CD14-positive monocyte (primary cell): ENCODE data around the gene MEP1A. TPM values are rescaled to one million over a fixed set of nuclear protein-coding genes. Genes with fewer than 3 reads are reported as not detected.

Experiments
- DNase-seq, 3 donors: peaks; one replicate each; pipeline ENCODE4 v3.0.0-alpha.2; 2011 to 2022
- H2AFZ ChIP-seq: 2 replicates; pipeline ENCODE4 v1.6.0; 2012; ENCODE audit warnings: mild to moderate bottlenecking, low read depth, low read length, inconsistent platforms; ENCODE audit not compliant: insufficient read depth, poor library complexity, severe bottlenecking
- H3K27ac ChIP-seq, 2 donors: 1 replicate in 1 of 2; 2 replicates in 1 of 2; pipeline ENCODE4 v1.5.1; 2012 to 2013; ENCODE audit warnings: low read length in 2 of 2, control low read depth in 1 of 2, inconsistent platforms in 1 of 2, low read depth in 1 of 2, mild to moderate bottlenecking in 1 of 2
- H3K27me3 ChIP-seq, 2 donors: one replicate each; pipeline versions ENCODE4 v1.6.0 to v1.6.1; 2011 to 2013; ENCODE audit warnings: low read length in 2 of 2; ENCODE audit not compliant: control insufficient read depth in 2 of 2, insufficient read depth in 2 of 2
- H3K36me3 ChIP-seq, 2 donors: replicated peaks in 1 of 2; 1 replicate in 1 of 2; 2 replicates in 1 of 2; pipeline versions ENCODE4 v1.5.1 to v1.6.1; 2012 to 2013; ENCODE audit warnings: low read length in 2 of 2, control low read depth in 1 of 2, inconsistent platforms in 1 of 2, mild to moderate bottlenecking in 1 of 2; ENCODE audit not compliant: insufficient read depth in 2 of 2, control insufficient read depth in 1 of 2
- H3K4me1 ChIP-seq, 2 donors: 1 replicate in 1 of 2; 2 replicates in 1 of 2; pipeline versions ENCODE4 v1.5.1 to v1.6.1; 2012 to 2013; ENCODE audit warnings: low read length in 2 of 2, control low read depth in 1 of 2, inconsistent platforms in 1 of 2, mild to moderate bottlenecking in 1 of 2, moderate library complexity in 1 of 2; ENCODE audit not compliant: insufficient read depth in 2 of 2, control insufficient read depth in 1 of 2
- H3K4me2 ChIP-seq: replicated peaks from 2 replicates; pipeline ENCODE3; 2012; ENCODE audit warnings: low read length, moderate library complexity, mild to moderate bottlenecking; ENCODE audit not compliant: poor library complexity, severe bottlenecking; ENCODE audit errors: extremely low read depth
- H3K4me3 ChIP-seq, 3 experiments: fragments of 200-600 bp in 1 of 3; sonication (generic) in 1 of 3; replicated peaks in 1 of 3; 1 replicate in 2 of 3; 2 replicates in 1 of 3; pipeline ENCODE4 v1.5.1; 2011 to 2013; ENCODE audit warnings: low read length in 3 of 3, mild to moderate bottlenecking in 3 of 3, control low read depth in 2 of 3, low read depth in 2 of 3, inconsistent platforms in 1 of 3, moderate library complexity in 1 of 3
- H3K79me2 ChIP-seq: 2 replicates; pipeline ENCODE4 v1.6.0; 2012; ENCODE audit warnings: mild to moderate bottlenecking, control low read depth, inconsistent platforms, low read length, moderate library complexity; ENCODE audit not compliant: insufficient read depth
- H3K9ac ChIP-seq: 2 replicates; pipeline ENCODE4 v1.6.0; 2017; ENCODE audit warnings: low read length, mild to moderate bottlenecking; ENCODE audit not compliant: insufficient read depth, poor library complexity, severe bottlenecking
- H3K9me3 ChIP-seq, 2 donors: replicated peaks in 1 of 2; 1 replicate in 1 of 2; 2 replicates in 1 of 2; pipeline versions ENCODE4 v1.5.1 to v1.6.1; 2012 to 2013; ENCODE audit warnings: low read length in 2 of 2, control low read depth in 1 of 2; ENCODE audit not compliant: control insufficient read depth in 1 of 2, insufficient read depth in 1 of 2
- H4K20me1 ChIP-seq: 2 replicates; pipeline ENCODE4 v1.6.0; 2012; ENCODE audit warnings: mild to moderate bottlenecking, low read length, control low read depth, moderate library complexity; ENCODE audit not compliant: insufficient read depth
- H3K27ac Mint-ChIP-seq, 7 donors: one replicate each; pipeline ENCODE4 v1.8.0; 2020; ENCODE audit warnings: mild to moderate bottlenecking in 7 of 7, mixed read lengths in 7 of 7, moderate library complexity in 6 of 7, inconsistent platforms in 2 of 7
- H3K27me3 Mint-ChIP-seq, 3 donors: one replicate each; pipeline ENCODE4 v1.8.0; 2021 to 2022; ENCODE audit warnings: low read depth in 3 of 3, mild to moderate bottlenecking in 3 of 3, mixed read lengths in 3 of 3, moderate library complexity in 3 of 3, inconsistent platforms in 1 of 3
- H3K36me3 Mint-ChIP-seq, 2 donors: one replicate each; pipeline ENCODE4 v1.8.0; 2020; ENCODE audit warnings: mixed read lengths in 2 of 2, inconsistent platforms in 1 of 2, mild to moderate bottlenecking in 1 of 2
- H3K4me1 Mint-ChIP-seq: one replicate; pipeline ENCODE4 v1.8.0; 2020; ENCODE audit warnings: mild to moderate bottlenecking, mixed read lengths
- H3K4me3 Mint-ChIP-seq, 2 donors: one replicate each; pipeline ENCODE4 v1.8.0; 2020; ENCODE audit warnings: mild to moderate bottlenecking in 2 of 2, mixed read lengths in 2 of 2, moderate library complexity in 1 of 2
- H3K9me3 Mint-ChIP-seq, 7 donors: one replicate each; pipeline ENCODE4 v1.8.0; 2020 to 2022; ENCODE audit warnings: mixed read lengths in 7 of 7, mild to moderate bottlenecking in 6 of 7, moderate library complexity in 6 of 7, inconsistent platforms in 2 of 7
- WGBS: methylation state at CpG from one replicate; pipeline ENCODE4 v1.1.5; 2013; ENCODE audit warnings: missing lambda C conversion rate; ENCODE audit not compliant: insufficient coverage; 5-methylcytosine and 5-hydroxymethylcytosine counted together
- intact Hi-C, 2 donors: fragments of 100-400 bp; cut with micrococcal nuclease; formaldehyde crosslinking; loops; one replicate each; pipeline versions ENCODE4 v1.15.0 to v1.15.1; 2023
- polyA plus RNA-seq, 3 donors: library from polyadenylated mRNA; depleted of rRNA in 1 of 3; unstranded in 2 of 3; stranded (reverse) in 1 of 3; fragments of 300-500 nt in 2 of 3; fragments of >200 nt in 1 of 3; fragmentation: Illumina TruSeq in 2 of 3; gene quantifications; 1 replicate in 2 of 3; 2 replicates in 1 of 3; pipeline ENCODE4 v1.2.3, GENCODE V29; 2012 to 2021
- TF ChIP-seq, protein P1 (sequence below): fragments of 200-600 bp; IDR thresholded peaks from one replicate; pipeline ENCODE4 v1.8.0; 2022; ENCODE audit warnings: antibody characterized with exemption, mild to moderate bottlenecking

Gene MEP1A
- polyA plus RNA-seq, 3 donors, result 0.05 to 0.10 (median 0.07) TPM

DNA sequence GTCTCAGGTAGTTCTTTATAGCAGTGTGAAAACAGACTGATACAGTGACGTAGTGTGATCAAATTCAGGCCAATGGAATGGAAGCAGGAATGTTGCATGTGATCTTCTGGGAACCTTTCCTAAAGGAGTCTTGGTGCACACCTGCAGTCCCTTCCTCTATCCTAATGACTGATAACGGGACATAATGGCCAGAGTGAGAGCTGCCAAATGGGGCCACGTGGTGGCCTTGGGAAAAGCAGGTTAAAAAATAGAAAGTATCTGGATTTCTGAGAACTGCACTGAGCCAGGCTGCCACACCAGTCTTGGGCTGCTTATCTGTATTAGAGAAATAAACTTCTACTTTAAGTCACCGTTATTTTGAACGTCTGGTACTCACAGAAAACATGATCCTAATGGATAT is 51.9 kb downstream of the MEP1A start:
- intact Hi-C loops, result loop anchor here in 1 of 2 donors (5.0 kb wide), 1 partner anchor 202 kb away; no protein-coding TSS in a partner anchor

GRCh38 chr6:46848684-46849360 is 55.6 kb downstream of the MEP1A start:
- peak overlapping the region; percentile 55 for H3K4me2 ChIP-seq
- peaks cover 5 to 7% of the 10 kb centered on the region in 2 donors for H3K4me1 ChIP-seq
- intact Hi-C loops, result loop anchor here in 1 of 2 donors (5.0 kb wide), 1 partner anchor 198 kb away; no protein-coding TSS in a partner anchor
- peak overlapping the region in 2 of 7 donors; percentile 17 to 71 for H3K27ac Mint-ChIP-seq
- H3K9ac ChIP-seq, result no peak overlapping the region
- peaks cover 0 to 6% (median 1%) of the 10 kb centered on the region in 3 donors for H3K27me3 Mint-ChIP-seq
- no peaks in the 10 kb centered on the region for H3K79me2 ChIP-seq
- H3K36me3 Mint-ChIP-seq, result no peaks in the 10 kb centered on the region
- peaks cover 12% of the 10 kb centered on the region for H3K4me1 Mint-ChIP-seq
- H3K27me3 ChIP-seq, result no peaks in the 10 kb centered on the region
- TF ChIP-seq, protein P1, sequence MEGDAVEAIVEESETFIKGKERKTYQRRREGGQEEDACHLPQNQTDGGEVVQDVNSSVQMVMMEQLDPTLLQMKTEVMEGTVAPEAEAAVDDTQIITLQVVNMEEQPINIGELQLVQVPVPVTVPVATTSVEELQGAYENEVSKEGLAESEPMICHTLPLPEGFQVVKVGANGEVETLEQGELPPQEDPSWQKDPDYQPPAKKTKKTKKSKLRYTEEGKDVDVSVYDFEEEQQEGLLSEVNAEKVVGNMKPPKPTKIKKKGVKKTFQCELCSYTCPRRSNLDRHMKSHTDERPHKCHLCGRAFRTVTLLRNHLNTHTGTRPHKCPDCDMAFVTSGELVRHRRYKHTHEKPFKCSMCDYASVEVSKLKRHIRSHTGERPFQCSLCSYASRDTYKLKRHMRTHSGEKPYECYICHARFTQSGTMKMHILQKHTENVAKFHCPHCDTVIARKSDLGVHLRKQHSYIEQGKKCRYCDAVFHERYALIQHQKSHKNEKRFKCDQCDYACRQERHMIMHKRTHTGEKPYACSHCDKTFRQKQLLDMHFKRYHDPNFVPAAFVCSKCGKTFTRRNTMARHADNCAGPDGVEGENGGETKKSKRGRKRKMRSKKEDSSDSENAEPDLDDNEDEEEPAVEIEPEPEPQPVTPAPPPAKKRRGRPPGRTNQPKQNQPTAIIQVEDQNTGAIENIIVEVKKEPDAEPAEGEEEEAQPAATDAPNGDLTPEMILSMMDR, result peak; percentile 95
- peak overlapping the region in 1 of 3 experiments; percentile 52 for H3K4me3 ChIP-seq
- H3K27ac ChIP-seq, result no peak overlapping the region
- H3K9me3 ChIP-seq, result no peaks in the 10 kb centered on the region
- H3K9me3 Mint-ChIP-seq, result peaks cover 0 to 5% (median 4%) of the 10 kb centered on the region in 7 donors
- no peaks in the 10 kb centered on the region for H4K20me1 ChIP-seq
- WGBS, result 5% methylated on average over 22 of the region's 25 CpGs
- no peaks in the 10 kb centered on the region for H3K36me3 ChIP-seq
- peak; percentile 56 to 79 (median 72) for DNase-seq
- H3K4me3 Mint-ChIP-seq, result peak overlapping the region; percentile 60 to 87
- H2AFZ ChIP-seq, result peak overlapping the region; percentile 63

More for the DNA sequence above, 51.9 kb downstream of the MEP1A start:
- no peaks in the 10 kb centered on the region for H4K20me1 ChIP-seq
- Mint-ChIP-seq H3K9me3 (peaks cover 18 to 30% (median 25%) of the 10 kb centered on the region in 7 donors), H3K4me3 (no peak overlapping the region), H3K36me3 (no peaks in the 10 kb centered on the region), H3K4me1 (peaks cover 8% of the 10 kb centered on the region), H3K27ac (no peak overlapping the region), H3K27me3 (peaks cover 0 to 6% (median under 1%) of the 10 kb centered on the region in 3 donors)
- H3K9ac ChIP-seq, result no peak overlapping the region
- no peak overlapping the region for H3K4me3 ChIP-seq
- H3K9me3 ChIP-seq, result peaks cover 7 to 26% of the 10 kb centered on the region in 2 donors
- no peak overlapping the region for H3K4me2 ChIP-seq
- DNase-seq, result no peak
- no peaks in the 10 kb centered on the region for H3K27me3 ChIP-seq
- H3K36me3 ChIP-seq, result no peaks in the 10 kb centered on the region
- TF ChIP-seq, protein P1, result no peak
- H2AFZ ChIP-seq, result no peak overlapping the region
- no peaks in the 10 kb centered on the region for H3K79me2 ChIP-seq
- peaks cover 5 to 7% of the 10 kb centered on the region in 2 donors for H3K4me1 ChIP-seq
- WGBS, result no CpG with 5 or more reads among the region's 5 CpGs
- no peak overlapping the region for H3K27ac ChIP-seq
